Adipocyte (in vitro differentiated cells): ENCODE measurements around the gene VPS35.

Experiments
- DNase-seq: peaks from one replicate; pipeline ENCODE4 v3.0.0-alpha.2; 2015; ENCODE audit warnings: low read depth
- H3K27me3 ChIP-seq: replicated peaks from 2 replicates; pipeline ENCODE4 v1.7.0; 2013; ENCODE audit warnings: mild to moderate bottlenecking, low read length, moderate library complexity; ENCODE audit not compliant: control insufficient read depth, insufficient read depth
- H3K36me3 ChIP-seq: 2 replicates; pipeline ENCODE4 v1.7.0; 2013; ENCODE audit warnings: low read length, mild to moderate bottlenecking, moderate library complexity; ENCODE audit not compliant: control insufficient read depth, insufficient read depth, severe bottlenecking
- H3K4me1 ChIP-seq: 2 replicates; pipeline ENCODE4 v1.7.0; 2013; ENCODE audit warnings: mild to moderate bottlenecking, low read length, moderate library complexity; ENCODE audit not compliant: control insufficient read depth, insufficient read depth
- H3K4me3 ChIP-seq: 2 replicates; pipeline ENCODE4 v1.7.0; 2013; ENCODE audit warnings: mild to moderate bottlenecking, low read length, moderate library complexity
- H3K9ac ChIP-seq: 2 replicates; pipeline ENCODE4 v1.7.0; 2013; ENCODE audit warnings: mild to moderate bottlenecking, low read length, moderate library complexity
- H3K9me3 ChIP-seq: 2 replicates; pipeline ENCODE4 v1.7.0; 2013; ENCODE audit warnings: mild to moderate bottlenecking, low read length, moderate library complexity; ENCODE audit not compliant: control insufficient read depth

The VPS35 gene

GRCh38 chr16:46688654-46689364 lies at the start of gene VPS35:
Gene VPS35 (minus strand): TSS chr16:46689178. CDS start chr16:46689133, 45 bp downstream.
- Histone ChIP-seq H3K9ac (peak within 1 kb of the TSS; percentile 94), H3K36me3 (no peaks in the 10 kb centered on the region), H3K4me1 (peaks cover 29% of the 10 kb centered on the region), H3K4me3 (peak within 1 kb of the TSS; percentile 97), H3K27me3 (no peaks in the 10 kb centered on the region), H3K9me3 (no peaks in the 10 kb centered on the region)
- peak; percentile 100 for DNase-seq

GRCh38 chr16:46737621-46738214 lies 48.7 kb upstream of the VPS35 start:
- no peaks in the 10 kb centered on the region for H3K9me3 ChIP-seq
- H3K36me3 ChIP-seq: no peaks in the 10 kb centered on the region
- no peaks in the 10 kb centered on the region for H3K4me1 ChIP-seq
- H3K4me3 ChIP-seq: no peak overlapping the region
- no peak for DNase-seq
- peaks cover 4% of the 10 kb centered on the region for H3K27me3 ChIP-seq
- H3K9ac ChIP-seq: no peak overlapping the region

GRCh38 chr16:46736695-46737094 lies 47.7 kb upstream of the VPS35 start:
- Histone ChIP-seq H3K9me3 (no peaks in the 10 kb centered on the region), H3K4me3 (no peak overlapping the region), H3K9ac (no peak overlapping the region), H3K4me1 (no peaks in the 10 kb centered on the region), H3K27me3 (peaks cover 4% of the 10 kb centered on the region), H3K36me3 (no peaks in the 10 kb centered on the region)
- DNase-seq: no peak

- DNase-seq: no peak
- H3K9ac ChIP-seq: no peak overlapping the region
- peaks cover 7% of the 10 kb centered on the region for H3K27me3 ChIP-seq
- no peaks in the 10 kb centered on the region for H3K9me3 ChIP-seq
- no peaks in the 10 kb centered on the region for H3K36me3 ChIP-seq
- no peak overlapping the region for H3K4me3 ChIP-seq
- H3K4me1 ChIP-seq: no peaks in the 10 kb centered on the region
These were observed 44.4 kb upstream of the VPS35 start for GRCh38 chr16:46733319-46733830.

- Histone ChIP-seq H3K4me3 (no peak overlapping the region), H3K36me3 (no peaks in the 10 kb centered on the region)
- DNase-seq: no peak
These were observed 43.6 kb upstream of the VPS35 start for GRCh38 chr16:46732561-46732960.

GRCh38 chr16:46731691-46732555 lies 42.9 kb upstream of the VPS35 start:
- H3K27me3 ChIP-seq: peaks cover 7% of the 10 kb centered on the region
- DNase-seq: no peak
- H3K4me1 ChIP-seq: no peaks in the 10 kb centered on the region
- no peaks in the 10 kb centered on the region for H3K9me3 ChIP-seq
- H3K9ac ChIP-seq: no peak overlapping the region
- no peaks in the 10 kb centered on the region for H3K36me3 ChIP-seq
- H3K4me3 ChIP-seq: no peak overlapping the region

More at GRCh38 chr16:46732561-46732960, 43.6 kb upstream of the VPS35 start:
- no peaks in the 10 kb centered on the region for H3K4me1 ChIP-seq
- H3K9ac ChIP-seq: no peak overlapping the region
- H3K27me3 ChIP-seq: peaks cover 7% of the 10 kb centered on the region
- no peaks in the 10 kb centered on the region for H3K9me3 ChIP-seq

- no peak for DNase-seq
- H3K4me3 ChIP-seq: no peak overlapping the region
- no peak overlapping the region for H3K9ac ChIP-seq
- no peaks in the 10 kb centered on the region for H3K36me3 ChIP-seq
- peaks cover 7% of the 10 kb centered on the region for H3K27me3 ChIP-seq
- no peaks in the 10 kb centered on the region for H3K4me1 ChIP-seq
- H3K9me3 ChIP-seq: no peaks in the 10 kb centered on the region
These were observed 42.1 kb upstream of the VPS35 start for GRCh38 chr16:46730801-46731690.

- Histone ChIP-seq H3K9ac (no peak overlapping the region), H3K4me3 (no peak overlapping the region), H3K4me1 (no peaks in the 10 kb centered on the region), H3K36me3 (no peaks in the 10 kb centered on the region), H3K9me3 (peaks cover 6% of the 10 kb centered on the region), H3K27me3 (peaks cover 3% of the 10 kb centered on the region)
- no peak for DNase-seq
These were observed 41.1 kb upstream of the VPS35 start for GRCh38 chr16:46730126-46730525.

GRCh38 chr16:46729326-46729995 lies 40.5 kb upstream of the VPS35 start:
- H3K36me3 ChIP-seq: no peaks in the 10 kb centered on the region
- H3K4me3 ChIP-seq: no peak overlapping the region
- no peak for DNase-seq
- H3K27me3 ChIP-seq: peaks cover 3% of the 10 kb centered on the region
- no peak overlapping the region for H3K9ac ChIP-seq
- no peaks in the 10 kb centered on the region for H3K4me1 ChIP-seq
- H3K9me3 ChIP-seq: peaks cover 6% of the 10 kb centered on the region

GRCh38 chr16:46728806-46729205 lies 39.8 kb upstream of the VPS35 start:
- Histone ChIP-seq H3K9me3 (peaks cover 6% of the 10 kb centered on the region), H3K4me1 (no peaks in the 10 kb centered on the region), H3K27me3 (peaks cover 3% of the 10 kb centered on the region), H3K36me3 (no peaks in the 10 kb centered on the region), H3K9ac (no peak overlapping the region), H3K4me3 (no peak overlapping the region)
- no peak for DNase-seq
